Loucy (cell line): Measurements from ENCODE around the gene TMEM89.

Source experiments
- CTCF ChIP-seq: fragments of 200-600 bp; sonication (generic); conservative IDR thresholded peaks from 2 replicates; pipeline ENCODE4 v1.5.1; 2014; ENCODE audit warnings: mild to moderate bottlenecking, antibody characterized with exemption, low read length
- EZH2phosphoT487 ChIP-seq: fragments of 200-600 bp; IDR thresholded peaks from 2 replicates; pipeline ENCODE4 v1.6.1; 2018; ENCODE audit warnings: antibody characterized with exemption, mild to moderate bottlenecking, moderate library complexity, borderline replicate concordance

GRCh38 chr3:48594417-48595049 lies 27.0 kb downstream of the TMEM89 start:
- TF ChIP-seq CTCF, result no peak
- no peak for TF ChIP-seq EZH2phosphoT487
